CD4-positive, alpha-beta T cell treated with Interferon alpha-2 for 1 hour (primary cell): ENCODE results near the gene PDLIM1.
"Not testable (repeated sequence)": the region's sequence is repeated elsewhere in the genome, so short reads cannot be mapped to it uniquely, and the experiment has no call there.

Experiments
- DNase-seq, 2 donors: peaks; one replicate each; pipeline ENCODE4 v3.0.0-alpha.2; 2020 to 2022

The PDLIM1 gene

GRCh38 chr10:95262763-95263518, 27.9 kb downstream of the PDLIM1 start:
- DNase-seq: no peak

GRCh38 chr10:95261926-95262325, 28.9 kb downstream of the PDLIM1 start:
- no peak for DNase-seq

GRCh38 chr10:95260909-95261552, 29.8 kb downstream of the PDLIM1 start:
- DNase-seq: no peak

GRCh38 chr10:95260397-95260881, 30.4 kb downstream of the PDLIM1 start:
- no peak for DNase-seq

GRCh38 chr10:95257849-95258248, 33.0 kb downstream of the PDLIM1 start:
- no peak for DNase-seq

- DNase-seq: no peak
Measured at GRCh38 chr10:95256268-95256667, 34.5 kb downstream of the PDLIM1 start.

GRCh38 chr10:95254629-95255028, 36.2 kb downstream of the PDLIM1 start:
- no peak for DNase-seq

- no peak for DNase-seq
Measured at GRCh38 chr10:95253686-95254085, 37.1 kb downstream of the PDLIM1 start.

GRCh38 chr10:95253007-95253406, 37.8 kb downstream of the PDLIM1 start:
- no peak for DNase-seq

GRCh38 chr10:95250856-95251255, 39.9 kb downstream of the PDLIM1 start:
- no peak for DNase-seq

GRCh38 chr10:95249467-95249866, 41.3 kb downstream of the PDLIM1 start:
- DNase-seq: no peak

- no peak for DNase-seq
Measured at GRCh38 chr10:95248989-95249388, 41.8 kb downstream of the PDLIM1 start.

GRCh38 chr10:95247881-95248583, 42.8 kb downstream of the PDLIM1 start:
- no peak for DNase-seq

- DNase-seq: no peak
Measured at GRCh38 chr10:95247200-95247880, 43.5 kb downstream of the PDLIM1 start.

GRCh38 chr10:95246582-95247051, 44.2 kb downstream of the PDLIM1 start:
- peak; percentile 49 to 56 for DNase-seq

GRCh38 chr10:95245425-95246055, 45.3 kb downstream of the PDLIM1 start:
- DNase-seq: no peak

GRCh38 chr10:95244152-95244551, 46.7 kb downstream of the PDLIM1 start:
- DNase-seq: no peak

- DNase-seq: no peak
Measured at GRCh38 chr10:95243318-95243617, 47.5 kb downstream of the PDLIM1 start.

GRCh38 chr10:95242581-95243317, 48.1 kb downstream of the PDLIM1 start:
- DNase-seq: no peak

- no peak for DNase-seq
Measured at GRCh38 chr10:95241533-95241932, 49.3 kb downstream of the PDLIM1 start.

- no peak for DNase-seq
Measured at GRCh38 chr10:95240811-95241210, 50.0 kb downstream of the PDLIM1 start.

GRCh38 chr10:95240096-95240495, 50.7 kb downstream of the PDLIM1 start:
- not testable (repeated sequence) for DNase-seq
